ENCODE results near the gene IFT88. TPM values are rescaled to one million over a fixed set of nuclear protein-coding genes. Genes with fewer than 3 reads are reported as not detected.

Gene IFT88, protein sequence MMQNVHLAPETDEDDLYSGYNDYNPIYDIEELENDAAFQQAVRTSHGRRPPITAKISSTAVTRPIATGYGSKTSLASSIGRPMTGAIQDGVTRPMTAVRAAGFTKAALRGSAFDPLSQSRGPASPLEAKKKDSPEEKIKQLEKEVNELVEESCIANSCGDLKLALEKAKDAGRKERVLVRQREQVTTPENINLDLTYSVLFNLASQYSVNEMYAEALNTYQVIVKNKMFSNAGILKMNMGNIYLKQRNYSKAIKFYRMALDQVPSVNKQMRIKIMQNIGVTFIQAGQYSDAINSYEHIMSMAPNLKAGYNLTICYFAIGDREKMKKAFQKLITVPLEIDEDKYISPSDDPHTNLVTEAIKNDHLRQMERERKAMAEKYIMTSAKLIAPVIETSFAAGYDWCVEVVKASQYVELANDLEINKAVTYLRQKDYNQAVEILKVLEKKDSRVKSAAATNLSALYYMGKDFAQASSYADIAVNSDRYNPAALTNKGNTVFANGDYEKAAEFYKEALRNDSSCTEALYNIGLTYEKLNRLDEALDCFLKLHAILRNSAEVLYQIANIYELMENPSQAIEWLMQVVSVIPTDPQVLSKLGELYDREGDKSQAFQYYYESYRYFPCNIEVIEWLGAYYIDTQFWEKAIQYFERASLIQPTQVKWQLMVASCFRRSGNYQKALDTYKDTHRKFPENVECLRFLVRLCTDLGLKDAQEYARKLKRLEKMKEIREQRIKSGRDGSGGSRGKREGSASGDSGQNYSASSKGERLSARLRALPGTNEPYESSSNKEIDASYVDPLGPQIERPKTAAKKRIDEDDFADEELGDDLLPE
- total RNA-seq (2022) (12.1 and 12.4 TPM in 2 replicates), Bru-seq, nascent RNA (percentile 63 among the genes with signal in this experiment), BruChase-seq, experiment 1, labeled RNA remaining after a 2-hour chase (percentile 62 among the genes with signal in this experiment), BruChase-seq, experiment 2, labeled RNA remaining after a 6-hour chase (percentile 59 among the genes with signal in this experiment)
- long read RNA-seq, partial matches to known transcripts, result 10 of 23 reads
- long read RNA-seq, other reads (novel, unspliced or antisense), result 11 of 23 reads

GRCh38 chr13:20566898-20567874 is at the start of gene IFT88:
Gene IFT88 (plus strand): TSS chr13:20567157. CDS start chr13:20574386, 7,229 bp downstream.
- BruUV-seq (replicated peaks), result no TSS peak
- DNase-seq, result peak; percentile 92 to 95
- Histone ChIP-seq H3K27me3 (replicated peaks; ENCODE audit: control insufficient read depth, insufficient read depth, low read length) (no peaks in the 10 kb centered on the region), H3K36me3 (ENCODE audit: control insufficient read depth, insufficient read depth, low read length) (no peaks in the 10 kb centered on the region; the same call in 1 of the 2 replicates), H3K4me1 (no peaks in the 10 kb centered on the region), H3K4me3 (ENCODE audit: low read depth, low read length) (peak within 1 kb of the TSS; percentile 79), H3K9me3 (peaks cover 14% of the 10 kb centered on the region; the same call in 1 of the 2 replicates)
- CTCF ChIA-PET, result interaction anchor here (0.5 to 0.6 kb wide), 3 partner anchors 119 to 448 kb away, joined by 3 to 9 read pairs (median 3); no protein-coding TSS in a partner anchor
- intact Hi-C loops (cut with micrococcal nuclease; ENCODE audit: unreplicated experiment), result loop anchor here (1.0 to 5.0 kb wide), 3 partner anchors 41 to 140 kb away; no protein-coding TSS in a partner anchor
- peak within 1 kb of the TSS; percentile 91 for H3K27ac Mint-ChIP-seq (ENCODE audit: unreplicated experiment)
- H3K4me1 Mint-ChIP-seq (ENCODE audit: low read depth, unreplicated experiment), result no peaks in the 10 kb centered on the region
- no peak for TF ChIP-seq CTCF (IDR thresholded peaks at IDR 0.05; ENCODE audit: insufficient read depth in 1 of 2, low read depth in 1 of 2, low read length in 1 of 2, severe bottlenecking in 1 of 2, unreplicated experiment in 1 of 2)
- peaks cover 16% of the 10 kb centered on the region for H3K9me3 Mint-ChIP-seq (ENCODE audit: unreplicated experiment)
- POLR2A ChIA-PET, result interaction anchor here (0.6 kb wide), 1 partner anchor 361 kb away, joined by 3 read pairs; no protein-coding TSS in a partner anchor
- no peaks in the 10 kb centered on the region for H3K27me3 Mint-ChIP-seq (ENCODE audit: insufficient read depth, unreplicated experiment)
- H3K4me3 Mint-ChIP-seq (ENCODE audit: unreplicated experiment), result peak within 1 kb of the TSS; percentile 98
- no peaks in the 10 kb centered on the region for H3K36me3 Mint-ChIP-seq (ENCODE audit: insufficient read depth, unreplicated experiment)

- TF ChIP-seq CTCF (IDR thresholded peaks at IDR 0.05; ENCODE audit: insufficient read depth in 1 of 2, low read depth in 1 of 2, low read length in 1 of 2, severe bottlenecking in 1 of 2, unreplicated experiment in 1 of 2), result no peak
- POLR2A ChIA-PET, result no interaction called here
- H3K36me3 Mint-ChIP-seq (ENCODE audit: insufficient read depth, unreplicated experiment), result no peaks in the 10 kb centered on the region
These were observed 48.3 kb upstream of the IFT88 start for GRCh38 chr13:20518660-20519100.

More at GRCh38 chr13:20518660-20519100, 48.3 kb upstream of the IFT88 start:
- Mint-ChIP-seq H3K27me3 (ENCODE audit: insufficient read depth, unreplicated experiment) (no peaks in the 10 kb centered on the region), H3K4me3 (ENCODE audit: unreplicated experiment) (no peak overlapping the region), H3K9me3 (ENCODE audit: unreplicated experiment) (no peaks in the 10 kb centered on the region), H3K27ac (ENCODE audit: unreplicated experiment) (no peak overlapping the region), H3K4me1 (ENCODE audit: low read depth, unreplicated experiment) (no peaks in the 10 kb centered on the region)
- no peak overlapping the region for H3K4me3 ChIP-seq (ENCODE audit: low read depth, low read length)
- DNase-seq, result no peak
- CTCF ChIA-PET, result no interaction called here
- BruUV-seq (replicated peaks), result no TSS peak
- H3K4me1 ChIP-seq, result no peaks in the 10 kb centered on the region
- no peaks in the 10 kb centered on the region for H3K36me3 ChIP-seq (ENCODE audit: control insufficient read depth, insufficient read depth, low read length)
- intact Hi-C loops (cut with micrococcal nuclease; ENCODE audit: unreplicated experiment), result no loop called here
- no peaks in the 10 kb centered on the region for H3K27me3 ChIP-seq (replicated peaks; ENCODE audit: control insufficient read depth, insufficient read depth, low read length)
- H3K9me3 ChIP-seq, result no peaks in the 10 kb centered on the region

All from Caco-2 (cell line).